ENCODE measurements around the gene SIX5.

SIX5 gene

GRCh38 chr19:45814166-45814780 lies 45.2 kb upstream of the SIX5 start:
- peaks cover 17% of the 10 kb centered on the region for H3K4me1 ChIP-seq (ENCODE audit: low read length)
- H3K4me3 ChIP-seq (ENCODE audit: low read length), result no peak overlapping the region
- no peaks in the 10 kb centered on the region for H3K36me3 ChIP-seq (replicated peaks; ENCODE audit: insufficient read depth, low read length)
- H3K9me3 ChIP-seq (replicated peaks; ENCODE audit: insufficient read depth, low read length), result no peaks in the 10 kb centered on the region
- peaks cover 15% of the 10 kb centered on the region for H3F3A ChIP-seq (ENCODE audit: insufficient read depth, low read length)
- DNase-seq, result no peak
- no peaks in the 10 kb centered on the region for H3K79me2 ChIP-seq (ENCODE audit: low read length)
- no peak overlapping the region for H3K27ac ChIP-seq (ENCODE audit: low read length)
- no peaks in the 10 kb centered on the region for H3K9me2 ChIP-seq (replicated peaks; ENCODE audit: insufficient read depth, low read length)
- TF ChIP-seq EZH2 (optimal IDR thresholded peaks at IDR 0.05; ENCODE audit: low read depth, low read length) (no peak), EZH2phosphoT487 (IDR thresholded peaks at IDR 0.05; ENCODE audit: low read length) (no peak), CTCF (IDR thresholded peaks at IDR 0.05; ENCODE audit: low read length) (no peak)
- no peaks in the 10 kb centered on the region for H4K20me1 ChIP-seq (ENCODE audit: insufficient read depth, low read length)
- H3K4me2 ChIP-seq (ENCODE audit: low read depth, low read length), result no peak overlapping the region
- H3K9ac ChIP-seq (ENCODE audit: low read length), result no peak overlapping the region
- H2AFZ ChIP-seq (ENCODE audit: low read length), result no peak overlapping the region
- no peaks in the 10 kb centered on the region for H3K27me3 ChIP-seq (replicated peaks; ENCODE audit: insufficient read depth, low read length)

GRCh38 chr19:45812297-45812696 lies 43.2 kb upstream of the SIX5 start:
- Histone ChIP-seq H2AFZ (ENCODE audit: low read length) (no peak overlapping the region), H3F3A (ENCODE audit: insufficient read depth, low read length) (peaks cover 7% of the 10 kb centered on the region), H3K4me2 (ENCODE audit: low read depth, low read length) (no peak overlapping the region), H4K20me1 (ENCODE audit: insufficient read depth, low read length) (no peaks in the 10 kb centered on the region), H3K36me3 (replicated peaks; ENCODE audit: insufficient read depth, low read length) (no peaks in the 10 kb centered on the region), H3K79me2 (ENCODE audit: low read length) (no peaks in the 10 kb centered on the region), H3K9me3 (replicated peaks; ENCODE audit: insufficient read depth, low read length) (no peaks in the 10 kb centered on the region), H3K4me1 (ENCODE audit: low read length) (peaks cover 12% of the 10 kb centered on the region), H3K27ac (ENCODE audit: low read length) (no peak overlapping the region), H3K4me3 (ENCODE audit: low read length) (no peak overlapping the region), H3K9ac (ENCODE audit: low read length) (no peak overlapping the region), H3K27me3 (replicated peaks; ENCODE audit: insufficient read depth, low read length) (no peaks in the 10 kb centered on the region), H3K9me2 (replicated peaks; ENCODE audit: insufficient read depth, low read length) (no peaks in the 10 kb centered on the region)
- TF ChIP-seq EZH2 (optimal IDR thresholded peaks at IDR 0.05; ENCODE audit: low read depth, low read length) (no peak), CTCF (IDR thresholded peaks at IDR 0.05; ENCODE audit: low read length) (no peak), EZH2phosphoT487 (IDR thresholded peaks at IDR 0.05; ENCODE audit: low read length) (no peak)
- DNase-seq, result no peak

- DNase-seq, result peak; percentile 82
- Histone ChIP-seq H3K27ac (ENCODE audit: low read length) (peak overlapping the region; percentile 79), H3K4me2 (ENCODE audit: low read depth, low read length) (peak overlapping the region; percentile 61), H3K4me3 (ENCODE audit: low read length) (peak overlapping the region; percentile 15; the same call in 1 of the 2 replicates), H3K4me1 (ENCODE audit: low read length) (peaks cover 12% of the 10 kb centered on the region), H3F3A (ENCODE audit: insufficient read depth, low read length) (peaks cover 7% of the 10 kb centered on the region), H3K9me2 (replicated peaks; ENCODE audit: insufficient read depth, low read length) (no peaks in the 10 kb centered on the region), H3K79me2 (ENCODE audit: low read length) (no peaks in the 10 kb centered on the region), H3K27me3 (replicated peaks; ENCODE audit: insufficient read depth, low read length) (no peaks in the 10 kb centered on the region), H3K36me3 (replicated peaks; ENCODE audit: insufficient read depth, low read length) (no peaks in the 10 kb centered on the region), H3K9me3 (replicated peaks; ENCODE audit: insufficient read depth, low read length) (no peaks in the 10 kb centered on the region), H3K9ac (ENCODE audit: low read length) (peak overlapping the region; percentile 38), H4K20me1 (ENCODE audit: insufficient read depth, low read length) (no peaks in the 10 kb centered on the region), H2AFZ (ENCODE audit: low read length) (peak overlapping the region; percentile 87)
- TF ChIP-seq EZH2phosphoT487 (IDR thresholded peaks at IDR 0.05; ENCODE audit: low read length), result no peak
- TF ChIP-seq CTCF (IDR thresholded peaks at IDR 0.05; ENCODE audit: low read length), result no peak
- TF ChIP-seq EZH2 (optimal IDR thresholded peaks at IDR 0.05; ENCODE audit: low read depth, low read length), result no peak
Observed at GRCh38 chr19:45809643-45810159, 40.6 kb upstream of the SIX5 start.

All from MM.1S (cell line).